Neural cell (in vitro differentiated cells): Measurements from ENCODE around the gene SHPK. TPM values are rescaled to one million over a fixed set of nuclear protein-coding genes. Genes with fewer than 3 reads are reported as not detected.
A peak's percentile ranks its signal among the peaks of the same experiment; 100 is the strongest.

Experiments used
- H2AFZ ChIP-seq: fragments of 200-600, 300-800 bp; sonication (generic), shearing (Covaris generic); 2 replicates; pipeline ENCODE4 v1.6.0; 2014; ENCODE audit warnings: low read depth, mild to moderate bottlenecking, antibody characterized with exemption, low read length, moderate library complexity
- H3F3A ChIP-seq: fragments of 200-600 bp; shearing (Covaris generic); 2 replicates; pipeline ENCODE4 v1.6.1; 2016; ENCODE audit warnings: mild to moderate bottlenecking, moderate library complexity, mixed read lengths, antibody characterized with exemption, low read length; ENCODE audit not compliant: insufficient read depth, poor library complexity, severe bottlenecking
- H3K27ac ChIP-seq: fragments of 200-600, 300-800 bp; sonication (generic), shearing (Covaris generic); 2 replicates; pipeline ENCODE4 v1.5.1; 2014; ENCODE audit warnings: mild to moderate bottlenecking, low read length, moderate library complexity
- H3K27me3 ChIP-seq: fragments of 300-800, 200-600 bp; sonication (generic), shearing (Covaris generic); 2 replicates; pipeline ENCODE4 v1.6.0; 2014; ENCODE audit warnings: mild to moderate bottlenecking, low read depth, low read length, moderate library complexity; ENCODE audit not compliant: insufficient read depth
- H3K36me3 ChIP-seq: fragments of 300-800, 200-600 bp; sonication (generic), shearing (Covaris generic); 2 replicates; pipeline ENCODE4 v1.5.1; 2014; ENCODE audit warnings: mild to moderate bottlenecking, antibody characterized with exemption, low read length, moderate library complexity; ENCODE audit not compliant: insufficient read depth
- H3K4me2 ChIP-seq: fragments of 300-800, 200-600 bp; sonication (generic), shearing (Covaris generic); 2 replicates; pipeline ENCODE4 v1.6.0; 2014; ENCODE audit warnings: mild to moderate bottlenecking, low read length
- H3K4me3 ChIP-seq: fragments of 300-800, 200-600 bp; sonication (generic), shearing (Covaris generic); 2 replicates; pipeline ENCODE4 v1.5.1; 2014; ENCODE audit warnings: mild to moderate bottlenecking, low read length, moderate library complexity
- H3K79me2 ChIP-seq: fragments of 200-600 bp; shearing (Covaris generic); replicated peaks from 2 replicates; pipeline ENCODE4 v1.6.0; 2014; ENCODE audit warnings: mild to moderate bottlenecking, low read length, moderate library complexity; ENCODE audit not compliant: insufficient read depth
- H3K9ac ChIP-seq: fragments of 300-800, 200-600 bp; sonication (generic), shearing (Covaris generic); 2 replicates; pipeline ENCODE4 v1.6.1; 2016; ENCODE audit warnings: mild to moderate bottlenecking, low read length, mixed read lengths
- H3K9me2 ChIP-seq: fragments of 200-600 bp; shearing (Covaris generic); 2 replicates; pipeline ENCODE4 v1.6.1; 2016; ENCODE audit warnings: mild to moderate bottlenecking, low read length, mixed read lengths; ENCODE audit not compliant: insufficient read depth
- H3K9me3 ChIP-seq: fragments of 200-600, 300-800 bp; sonication (generic), shearing (Covaris generic); 2 replicates; pipeline ENCODE4 v1.6.1; 2016; ENCODE audit warnings: mild to moderate bottlenecking, mixed run types, low read length, moderate library complexity, mixed read lengths
- H4K20me1 ChIP-seq: fragments of 200-600 bp; shearing (Covaris generic); 2 replicates; pipeline ENCODE4 v1.6.1; 2016; ENCODE audit warnings: mild to moderate bottlenecking, mixed run types; ENCODE audit not compliant: insufficient read depth
- EP300 ChIP-seq: fragments of 450-650 bp; conservative IDR thresholded peaks from 2 replicates; pipeline ENCODE4 v1.6.1; 2014; ENCODE audit warnings: antibody characterized with exemption, mild to moderate bottlenecking, moderate library complexity; ENCODE audit not compliant: poor library complexity, severe bottlenecking
- EZH2 ChIP-seq: fragments of 200-600, 300-800 bp; shearing (Covaris generic), sonication (generic); IDR thresholded peaks from 2 replicates; pipeline ENCODE4 v1.6.1; 2014; ENCODE audit warnings: antibody characterized with exemption, low read length, borderline replicate concordance, mild to moderate bottlenecking; ENCODE audit not compliant: insufficient read depth, poor library complexity, severe bottlenecking
- MXI1 ChIP-seq: fragments of 450-650 bp; conservative IDR thresholded peaks from 2 replicates; pipeline ENCODE4 v1.6.1; 2014; ENCODE audit warnings: antibody characterized with exemption, mild to moderate bottlenecking; ENCODE audit not compliant: poor library complexity, severe bottlenecking
- POLR2AphosphoS5 ChIP-seq: IDR thresholded peaks from 2 replicates; pipeline ENCODE4 v1.6.1; 2012
- RAD21 ChIP-seq: fragments of 450-650 bp; conservative IDR thresholded peaks from 2 replicates; pipeline ENCODE4 v1.6.1; 2014; ENCODE audit warnings: antibody characterized with exemption, mild to moderate bottlenecking, moderate library complexity
- SMC3 ChIP-seq: fragments of 450-650 bp; conservative IDR thresholded peaks from 2 replicates; pipeline ENCODE4 v1.6.1; 2014; ENCODE audit warnings: antibody characterized with exemption, mild to moderate bottlenecking, moderate library complexity; ENCODE audit not compliant: poor library complexity
- TAF1 ChIP-seq: IDR thresholded peaks from 2 replicates; pipeline ENCODE4 v1.6.1; 2012; ENCODE audit warnings: low read depth
- polyA plus RNA-seq: library from polyadenylated mRNA; depleted of rRNA; stranded (reverse); fragments of >200 nt; gene quantifications from 2 replicates; pipeline ENCODE4 v1.2.3, GENCODE V29; 2014
- TF ChIP-seq, protein P1 (sequence below): fragments of 450-650 bp; IDR thresholded peaks from 2 replicates; pipeline ENCODE4 v1.5.1; 2014; ENCODE audit warnings: antibody characterized with exemption, mild to moderate bottlenecking, moderate library complexity; ENCODE audit not compliant: poor library complexity, severe bottlenecking
- TF ChIP-seq, protein P2 (sequence below): IDR thresholded peaks from 2 replicates; pipeline ENCODE4 v1.6.1; 2012; ENCODE audit warnings: borderline replicate concordance

Gene SHPK
- polyA plus RNA-seq, 1 donor from 2014 or later = 14.3 TPM

DNA sequence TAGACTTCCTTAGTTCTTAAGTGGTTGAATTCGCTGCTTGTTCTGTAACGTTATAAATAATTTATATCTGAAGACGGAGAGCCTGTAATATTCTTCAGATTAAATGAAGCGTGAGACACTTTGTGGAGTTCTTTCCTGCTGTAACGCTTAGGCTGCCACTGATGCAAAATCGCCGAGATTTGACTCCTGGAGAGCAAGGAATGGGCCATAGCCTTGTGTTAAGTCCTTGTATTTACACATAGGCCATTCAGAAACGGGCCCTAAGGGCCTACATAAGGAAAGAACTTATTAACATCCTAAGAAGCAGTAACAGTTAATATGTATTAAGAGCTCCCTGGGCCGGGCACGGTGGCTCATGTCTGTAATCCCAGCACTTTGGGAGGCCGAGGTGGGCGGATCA lies 33.5 kb upstream of the SHPK start:
- peaks cover 30% of the 10 kb centered on the region for H3K79me2 ChIP-seq
- no peaks in the 10 kb centered on the region for H3K27me3 ChIP-seq
- H3K9ac ChIP-seq = peak overlapping the region; percentile 85
- H3K27ac ChIP-seq = peak overlapping the region; percentile 76
- TF ChIP-seq TAF1 (no peak), SMC3 (no peak), POLR2AphosphoS5 (no peak), EZH2 (no peak), EP300 (no peak), MXI1 (no peak), RAD21 (no peak)
- TF ChIP-seq, protein P1, sequence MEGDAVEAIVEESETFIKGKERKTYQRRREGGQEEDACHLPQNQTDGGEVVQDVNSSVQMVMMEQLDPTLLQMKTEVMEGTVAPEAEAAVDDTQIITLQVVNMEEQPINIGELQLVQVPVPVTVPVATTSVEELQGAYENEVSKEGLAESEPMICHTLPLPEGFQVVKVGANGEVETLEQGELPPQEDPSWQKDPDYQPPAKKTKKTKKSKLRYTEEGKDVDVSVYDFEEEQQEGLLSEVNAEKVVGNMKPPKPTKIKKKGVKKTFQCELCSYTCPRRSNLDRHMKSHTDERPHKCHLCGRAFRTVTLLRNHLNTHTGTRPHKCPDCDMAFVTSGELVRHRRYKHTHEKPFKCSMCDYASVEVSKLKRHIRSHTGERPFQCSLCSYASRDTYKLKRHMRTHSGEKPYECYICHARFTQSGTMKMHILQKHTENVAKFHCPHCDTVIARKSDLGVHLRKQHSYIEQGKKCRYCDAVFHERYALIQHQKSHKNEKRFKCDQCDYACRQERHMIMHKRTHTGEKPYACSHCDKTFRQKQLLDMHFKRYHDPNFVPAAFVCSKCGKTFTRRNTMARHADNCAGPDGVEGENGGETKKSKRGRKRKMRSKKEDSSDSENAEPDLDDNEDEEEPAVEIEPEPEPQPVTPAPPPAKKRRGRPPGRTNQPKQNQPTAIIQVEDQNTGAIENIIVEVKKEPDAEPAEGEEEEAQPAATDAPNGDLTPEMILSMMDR = no peak
- TF ChIP-seq, protein P2, sequence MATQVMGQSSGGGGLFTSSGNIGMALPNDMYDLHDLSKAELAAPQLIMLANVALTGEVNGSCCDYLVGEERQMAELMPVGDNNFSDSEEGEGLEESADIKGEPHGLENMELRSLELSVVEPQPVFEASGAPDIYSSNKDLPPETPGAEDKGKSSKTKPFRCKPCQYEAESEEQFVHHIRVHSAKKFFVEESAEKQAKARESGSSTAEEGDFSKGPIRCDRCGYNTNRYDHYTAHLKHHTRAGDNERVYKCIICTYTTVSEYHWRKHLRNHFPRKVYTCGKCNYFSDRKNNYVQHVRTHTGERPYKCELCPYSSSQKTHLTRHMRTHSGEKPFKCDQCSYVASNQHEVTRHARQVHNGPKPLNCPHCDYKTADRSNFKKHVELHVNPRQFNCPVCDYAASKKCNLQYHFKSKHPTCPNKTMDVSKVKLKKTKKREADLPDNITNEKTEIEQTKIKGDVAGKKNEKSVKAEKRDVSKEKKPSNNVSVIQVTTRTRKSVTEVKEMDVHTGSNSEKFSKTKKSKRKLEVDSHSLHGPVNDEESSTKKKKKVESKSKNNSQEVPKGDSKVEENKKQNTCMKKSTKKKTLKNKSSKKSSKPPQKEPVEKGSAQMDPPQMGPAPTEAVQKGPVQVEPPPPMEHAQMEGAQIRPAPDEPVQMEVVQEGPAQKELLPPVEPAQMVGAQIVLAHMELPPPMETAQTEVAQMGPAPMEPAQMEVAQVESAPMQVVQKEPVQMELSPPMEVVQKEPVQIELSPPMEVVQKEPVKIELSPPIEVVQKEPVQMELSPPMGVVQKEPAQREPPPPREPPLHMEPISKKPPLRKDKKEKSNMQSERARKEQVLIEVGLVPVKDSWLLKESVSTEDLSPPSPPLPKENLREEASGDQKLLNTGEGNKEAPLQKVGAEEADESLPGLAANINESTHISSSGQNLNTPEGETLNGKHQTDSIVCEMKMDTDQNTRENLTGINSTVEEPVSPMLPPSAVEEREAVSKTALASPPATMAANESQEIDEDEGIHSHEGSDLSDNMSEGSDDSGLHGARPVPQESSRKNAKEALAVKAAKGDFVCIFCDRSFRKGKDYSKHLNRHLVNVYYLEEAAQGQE = no peak
- H3K9me2 ChIP-seq = no peaks in the 10 kb centered on the region
- H3K4me2 ChIP-seq = peak overlapping the region; percentile 66
- no peaks in the 10 kb centered on the region for H3F3A ChIP-seq
- H3K9me3 ChIP-seq = no peaks in the 10 kb centered on the region
- H4K20me1 ChIP-seq = no peaks in the 10 kb centered on the region
- H2AFZ ChIP-seq = no peak overlapping the region
- H3K36me3 ChIP-seq = no peaks in the 10 kb centered on the region
- peak overlapping the region; percentile 100 for H3K4me3 ChIP-seq

DNA sequence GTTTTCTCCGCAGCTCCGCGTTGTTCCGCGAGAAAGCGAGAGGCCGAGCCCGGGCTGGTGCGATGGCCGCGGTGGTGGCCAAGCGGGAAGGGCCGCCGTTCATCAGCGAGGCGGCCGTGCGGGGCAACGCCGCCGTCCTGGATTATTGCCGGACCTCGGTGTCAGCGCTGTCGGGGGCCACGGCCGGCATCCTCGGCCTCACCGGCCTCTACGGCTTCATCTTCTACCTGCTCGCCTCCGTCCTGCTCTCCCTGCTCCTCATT lies 33.0 kb upstream of the SHPK start:
- Histone ChIP-seq H3K27ac (peak overlapping the region; percentile 76), H3K79me2 (peaks cover 30% of the 10 kb centered on the region), H4K20me1 (no peaks in the 10 kb centered on the region), H3K9me3 (no peaks in the 10 kb centered on the region), H3K4me2 (peak overlapping the region; percentile 66), H3K36me3 (no peaks in the 10 kb centered on the region), H2AFZ (peak overlapping the region; percentile 88), H3K27me3 (no peaks in the 10 kb centered on the region), H3K4me3 (peak overlapping the region; percentile 100), H3F3A (no peaks in the 10 kb centered on the region), H3K9me2 (no peaks in the 10 kb centered on the region), H3K9ac (peak overlapping the region; percentile 85)
- TF ChIP-seq EP300 (no peak), MXI1 (no peak), EZH2 (no peak), SMC3 (no peak), RAD21 (no peak), POLR2AphosphoS5 (no peak)
- TF ChIP-seq, protein P2 = no peak
- TF ChIP-seq, protein P1 = no peak
